Gastroesophageal sphincter (tissue), 4 donors: ENCODE results near the gene FAM83D. TPM values are rescaled to one million over a fixed set of nuclear protein-coding genes. Genes with fewer than 3 reads are reported as not detected.
"Not testable (repeated sequence)": the region's sequence is repeated elsewhere in the genome, so short reads cannot be mapped to it uniquely, and the experiment has no call there.

Experiments used
- ATAC-seq: fragments of 150-250 bp; one replicate; pipeline ENCODE4 v1.9.1; 2016; ENCODE audit warnings: mild to moderate bottlenecking, moderate library complexity
- H3K27ac ChIP-seq, 4 donors: fragments of 200-600 bp; sonication (generic) in 3 of 4; 1 replicate in 3 of 4; 2 replicates in 1 of 4; pipeline ENCODE4 v1.5.1; 2016 to 2019
- H3K27me3 ChIP-seq: fragments of 200-600 bp; sonication (generic); one replicate; pipeline ENCODE4 v1.5.1; 2019
- H3K36me3 ChIP-seq, 2 donors: fragments of 200-600 bp; sonication (generic); one replicate each; pipeline ENCODE4 v1.5.1; 2019; ENCODE audit warnings: control low read depth in 1 of 2
- H3K4me1 ChIP-seq, 3 donors: fragments of 200-600 bp; sonication (generic); 1 replicate in 2 of 3; 2 replicates in 1 of 3; pipeline ENCODE4 v1.5.1; 2016 to 2019; ENCODE audit warnings: control low read depth in 2 of 3
- H3K4me3 ChIP-seq, 2 donors: fragments of 200-600 bp; sonication (generic); one replicate each; pipeline ENCODE4 v1.5.1; 2019; ENCODE audit warnings: mild to moderate bottlenecking in 1 of 2, moderate library complexity in 1 of 2
- H3K9me3 ChIP-seq, 3 donors: fragments of 200-600 bp; sonication (generic); one replicate each; pipeline ENCODE4 v1.5.1; 2017 to 2019; ENCODE audit warnings: control low read depth in 2 of 3
- CTCF ChIP-seq, 4 experiments: fragments of 200-600 bp in 2 of 4; fragments of 450-650 bp in 2 of 4; sonication (generic) in 1 of 4; IDR thresholded peaks; one replicate each; pipeline ENCODE4 v1.5.1; 2017 to 2019; ENCODE audit warnings: antibody characterized with exemption in 4 of 4, mild to moderate bottlenecking in 2 of 4, moderate library complexity in 2 of 4
- EP300 ChIP-seq: sonication (generic); formaldehyde crosslinking; IDR thresholded peaks from one replicate; pipeline ENCODE4 v1.6.1; 2017; ENCODE audit warnings: antibody characterized with exemption, mild to moderate bottlenecking
- POLR2A ChIP-seq, 2 donors: fragments of 450-650 bp; IDR thresholded peaks; one replicate each; pipeline ENCODE4 v1.6.1; 2017; ENCODE audit warnings: antibody characterized with exemption in 2 of 2, mild to moderate bottlenecking in 2 of 2, moderate library complexity in 1 of 2
- POLR2AphosphoS5 ChIP-seq: sonication (generic); formaldehyde crosslinking; IDR thresholded peaks from one replicate; pipeline ENCODE4 v1.6.1; 2017; ENCODE audit warnings: antibody characterized with exemption
- WGBS, 2 donors: methylation state at CpG; one replicate each; pipeline ENCODE4 v1.1.5; 2018; ENCODE audit warnings: low coverage in 1 of 2; 5-methylcytosine and 5-hydroxymethylcytosine counted together
- total RNA-seq, 4 donors: library from RNA; depleted of rRNA; stranded (reverse); fragments of >200 nt; gene quantifications; one replicate each; pipeline ENCODE4 v1.1.0, GENCODE V29; 2016

Gene FAM83D
- total RNA-seq, 4 donors from 2014 or later = 62.7 to 240 (median 158) TPM

DNA sequence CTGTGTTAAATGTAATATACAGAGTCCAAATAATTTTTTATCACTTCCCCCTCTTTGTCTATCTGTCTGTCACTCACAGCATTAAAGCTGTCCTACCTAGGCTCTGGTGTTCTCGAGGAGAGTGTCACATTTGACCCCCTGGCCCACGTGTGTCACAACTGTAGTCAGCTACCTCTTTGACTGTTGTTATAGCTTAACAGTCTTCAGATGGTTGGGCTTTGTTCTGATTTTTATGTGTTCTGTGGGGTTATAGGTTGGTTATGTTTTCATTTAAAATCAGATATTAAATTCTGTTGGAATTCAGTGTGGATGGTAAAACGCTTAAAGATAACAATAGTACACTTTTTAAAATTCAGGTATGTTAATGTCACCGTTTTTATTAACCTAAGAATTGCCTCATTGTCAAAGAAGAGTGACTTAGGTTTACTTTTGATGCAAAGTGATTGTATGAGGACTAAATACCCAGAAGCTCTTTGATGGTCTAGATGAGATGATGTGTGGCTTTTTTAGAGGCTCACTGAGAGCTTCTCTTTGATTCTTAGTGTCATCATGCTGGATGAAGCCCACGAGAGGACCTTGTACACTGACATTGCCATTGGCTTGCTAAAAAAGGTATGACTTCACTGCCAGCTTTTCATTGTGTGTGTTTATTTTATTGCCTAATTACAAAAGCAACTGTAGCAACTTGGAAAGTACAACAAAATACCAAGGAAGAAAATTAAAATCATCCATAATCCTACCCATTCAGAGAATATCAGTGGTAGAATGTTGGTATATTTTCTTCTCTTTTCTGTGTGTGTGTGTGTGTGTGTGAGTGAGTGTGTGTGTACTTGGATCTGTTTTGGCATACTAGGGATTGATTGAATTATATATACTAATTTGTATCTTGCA lies 65.8 kb downstream of the FAM83D start:
- Histone ChIP-seq H3K4me3 (no peak overlapping the region), H3K9me3 (no peaks in the 10 kb centered on the region), H3K4me1 (peaks cover 0 to 30% (median 2%) of the 10 kb centered on the region in 3 donors), H3K36me3 (peaks cover 0 to 49% of the 10 kb centered on the region in 2 donors), H3K27me3 (no peaks in the 10 kb centered on the region), H3K27ac (no peak overlapping the region)
- no peak for ATAC-seq
- 60 to 65% methylated on average over 4 to 5 of the region's 5 CpGs for WGBS, 2 donors
- TF ChIP-seq EP300 (no peak), POLR2A (IDR thresholded peaks at IDR 0.05) (no peak)

- Histone ChIP-seq H3K9me3 (no peaks in the 10 kb centered on the region), H3K4me3 (no peak overlapping the region), H3K36me3 (peaks cover 0 to 69% of the 10 kb centered on the region in 2 donors), H3K4me1 (peaks cover 0 to 11% (median 0%) of the 10 kb centered on the region in 3 donors), H3K27ac (no peak overlapping the region), H3K27me3 (no peaks in the 10 kb centered on the region)
- TF ChIP-seq EP300 (no peak), POLR2AphosphoS5 (no peak), CTCF (IDR thresholded peaks at IDR 0.05) (no peak), POLR2A (IDR thresholded peaks at IDR 0.05) (no peak)
- ATAC-seq = no peak
- 86% methylated on average over 1 of the region's 3 CpGs; no CpG with 5 or more reads in 1 of the 2 donors for WGBS, 2 donors
Observed at GRCh38 chr20:38995536-38996044, 69.4 kb downstream of the FAM83D start.

DNA sequence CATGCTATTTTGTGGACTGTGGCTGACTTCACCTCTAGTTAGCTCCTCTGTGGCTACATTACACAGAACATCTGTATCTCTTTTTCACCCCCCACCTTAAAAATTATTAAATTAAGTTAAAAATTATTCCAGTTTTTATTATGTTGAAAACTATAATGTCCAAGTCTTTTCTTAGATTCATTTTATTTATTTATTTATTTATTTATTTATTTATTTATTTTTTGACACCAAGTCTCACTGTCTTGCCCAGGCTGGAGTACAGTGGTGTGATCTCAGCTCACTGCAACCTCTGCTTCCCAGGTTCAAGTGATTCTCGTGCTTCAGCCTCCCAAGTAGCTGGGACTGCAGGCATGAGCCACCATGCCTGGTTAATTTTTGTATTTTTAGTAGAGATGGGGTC lies 70.6 kb downstream of the FAM83D start:
- peaks cover 0 to 81% of the 10 kb centered on the region in 2 donors for H3K36me3 ChIP-seq
- peaks cover 0 to 11% (median 0%) of the 10 kb centered on the region in 3 donors for H3K4me1 ChIP-seq
- WGBS, 2 donors = 70% methylated on average over 1 of the region's 1 CpG; no CpG with 5 or more reads in 1 of the 2 donors
- not testable (repeated sequence) for H3K27ac ChIP-seq, H3K9me3 ChIP-seq, H3K4me3 ChIP-seq, ATAC-seq, H3K27me3 ChIP-seq

DNA sequence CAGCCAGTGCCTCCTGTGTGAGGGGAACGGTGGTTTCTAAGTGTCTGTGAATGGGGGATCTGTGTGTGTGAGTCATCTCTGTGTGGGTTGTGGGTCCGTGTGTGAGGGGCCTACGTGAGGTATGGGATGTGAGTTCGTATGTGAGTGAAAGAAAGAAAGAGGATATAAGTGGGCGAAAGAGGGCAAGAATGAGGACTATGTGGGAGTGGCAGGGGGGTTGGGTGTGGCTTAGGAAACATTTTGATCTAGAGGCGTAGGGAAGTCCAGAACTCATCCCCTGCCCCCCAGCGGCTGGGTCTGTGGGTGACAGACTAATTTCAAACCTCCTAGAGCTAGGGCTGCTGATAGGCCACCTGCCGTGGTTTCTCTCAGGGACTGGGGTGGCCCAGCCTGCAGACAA lies 71.4 kb downstream of the FAM83D start:
- no peaks in the 10 kb centered on the region for H3K9me3 ChIP-seq
- TF ChIP-seq POLR2A (IDR thresholded peaks at IDR 0.05) (no peak), CTCF (IDR thresholded peaks at IDR 0.05) (no peak), EP300 (no peak), POLR2AphosphoS5 (no peak)
- WGBS, 2 donors = 88 to 91% methylated on average over 4 to 7 of the region's 8 CpGs
- H3K36me3 ChIP-seq = peaks cover 0 to 89% of the 10 kb centered on the region in 2 donors
- H3K27ac ChIP-seq = no peak overlapping the region
- no peak for ATAC-seq
- H3K4me1 ChIP-seq = peaks cover 0 to 11% (median 0%) of the 10 kb centered on the region in 3 donors
- no peak overlapping the region for H3K4me3 ChIP-seq
- H3K27me3 ChIP-seq = no peaks in the 10 kb centered on the region

GRCh38 chr20:38999217-38999616 lies 73.0 kb downstream of the FAM83D start:
- 90 to 94% methylated on average over 3 of the region's 3 CpGs for WGBS, 2 donors
- Histone ChIP-seq H3K36me3 (peaks cover 3 to 97% of the 10 kb centered on the region in 2 donors), H3K27ac (no peak overlapping the region), H3K4me1 (peaks cover 0 to 2% (median 0%) of the 10 kb centered on the region in 3 donors), H3K4me3 (no peak overlapping the region), H3K27me3 (no peaks in the 10 kb centered on the region), H3K9me3 (no peaks in the 10 kb centered on the region)
- TF ChIP-seq CTCF (IDR thresholded peaks at IDR 0.05) = no peak
- no peak for TF ChIP-seq POLR2A (IDR thresholded peaks at IDR 0.05)
- TF ChIP-seq EP300 = no peak
- TF ChIP-seq POLR2AphosphoS5 = no peak
- ATAC-seq = no peak
